ENCODE measurements around the gene RRP9. TPM values are rescaled to one million over a fixed set of nuclear protein-coding genes. Genes with fewer than 3 reads are reported as not detected.

The RRP9 gene
- total RNA-seq, 1 donor from 2014 or later: 19.7 TPM

DNA sequence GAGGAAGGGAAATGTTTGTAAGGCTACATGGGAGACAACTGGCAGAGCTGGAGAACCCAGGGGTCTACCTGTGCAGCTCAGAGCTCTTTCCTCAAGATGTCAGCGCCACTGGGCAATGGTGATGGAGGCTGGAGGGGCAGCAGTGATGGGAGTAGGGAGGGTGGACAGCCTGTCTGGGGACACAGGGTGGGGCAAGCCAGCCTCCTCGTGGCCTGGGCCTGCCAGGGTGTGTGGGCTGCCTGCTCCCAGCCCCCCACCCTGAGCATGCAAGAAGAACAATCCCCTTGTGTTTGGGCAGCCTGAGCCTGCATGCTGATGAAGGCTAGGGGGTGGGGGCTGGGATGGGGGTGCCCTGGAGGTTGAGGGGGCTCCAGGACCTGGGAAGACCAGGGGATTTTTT, 24.3 kb upstream of the RRP9 start:
- TF ChIP-seq CTCF (IDR thresholded peaks at IDR 0.05): no peak
- no peak for DNase-seq (ENCODE audit: low spot score)
- Mint-ChIP-seq H3K4me3 (ENCODE audit: unreplicated experiment) (peak overlapping the region; percentile 77), H3K4me1 (ENCODE audit: low read depth) (peaks cover 29% of the 10 kb centered on the region), H3K9me3 (ENCODE audit: low read depth) (no peaks in the 10 kb centered on the region), H3K36me3 (ENCODE audit: low read depth) (peaks cover 2% of the 10 kb centered on the region), H3K27me3 (ENCODE audit: low read depth) (no peaks in the 10 kb centered on the region), H3K27ac (ENCODE audit: unreplicated experiment) (no peak overlapping the region)

GRCh38 chr3:51964521-51964920, 22.8 kb upstream of the RRP9 start:
- Mint-ChIP-seq H3K27me3 (ENCODE audit: low read depth) (no peaks in the 10 kb centered on the region), H3K36me3 (ENCODE audit: low read depth) (peaks cover 4% of the 10 kb centered on the region), H3K9me3 (ENCODE audit: low read depth) (no peaks in the 10 kb centered on the region), H3K27ac (ENCODE audit: unreplicated experiment) (no peak overlapping the region), H3K4me1 (ENCODE audit: low read depth) (peaks cover 29% of the 10 kb centered on the region), H3K4me3 (ENCODE audit: unreplicated experiment) (no peak overlapping the region)
- TF ChIP-seq CTCF (IDR thresholded peaks at IDR 0.05): no peak
- no peak for DNase-seq (ENCODE audit: low spot score)

GRCh38 chr3:51963951-51964451, 22.3 kb upstream of the RRP9 start:
- H3K36me3 Mint-ChIP-seq (ENCODE audit: low read depth): peaks cover 4% of the 10 kb centered on the region
- no peak overlapping the region for H3K4me3 Mint-ChIP-seq (ENCODE audit: unreplicated experiment)
- no peaks in the 10 kb centered on the region for H3K27me3 Mint-ChIP-seq (ENCODE audit: low read depth)
- peaks cover 27% of the 10 kb centered on the region for H3K4me1 Mint-ChIP-seq (ENCODE audit: low read depth)
- TF ChIP-seq CTCF (IDR thresholded peaks at IDR 0.05): no peak
- H3K27ac Mint-ChIP-seq (ENCODE audit: unreplicated experiment): no peak overlapping the region
- H3K9me3 Mint-ChIP-seq (ENCODE audit: low read depth): no peaks in the 10 kb centered on the region
- no peak for DNase-seq (ENCODE audit: low spot score)

DNA sequence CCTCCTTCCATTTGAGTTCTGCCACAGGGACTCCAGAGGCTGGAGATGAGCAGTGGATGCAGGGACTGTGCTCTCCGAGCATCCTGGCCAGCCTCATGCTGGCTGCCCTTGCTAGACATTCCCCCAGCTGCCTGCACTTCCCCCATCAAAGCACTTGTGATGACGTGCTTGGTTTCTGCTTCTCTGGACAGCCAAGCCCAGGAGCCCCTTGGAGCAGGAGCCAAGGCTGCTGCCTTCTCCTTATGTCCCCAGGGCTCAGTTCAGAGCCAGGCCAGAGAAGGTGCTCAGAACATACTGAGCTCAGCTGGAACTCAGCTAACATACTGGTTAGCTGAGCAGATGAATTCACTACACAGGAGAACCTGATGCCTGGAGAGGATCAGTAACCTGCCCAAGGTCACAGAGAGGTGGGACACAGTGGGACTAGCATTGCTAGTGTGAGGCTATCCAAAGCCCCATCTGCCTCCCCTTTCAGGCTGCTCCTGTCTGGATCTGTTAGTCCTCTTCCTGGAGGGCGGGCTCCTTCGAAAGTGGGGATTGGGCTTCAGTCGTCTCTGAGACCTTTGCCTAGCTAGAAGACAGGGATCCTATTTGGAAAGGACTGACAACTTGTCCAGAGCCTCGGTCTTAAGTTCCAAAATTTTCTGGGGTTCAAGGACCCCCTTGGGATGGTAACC, 21.3 kb upstream of the RRP9 start:
- H3K9me3 Mint-ChIP-seq (ENCODE audit: low read depth): no peaks in the 10 kb centered on the region
- peaks cover 22% of the 10 kb centered on the region for H3K4me1 Mint-ChIP-seq (ENCODE audit: low read depth)
- DNase-seq (ENCODE audit: low spot score): no peak
- no peak overlapping the region for H3K4me3 Mint-ChIP-seq (ENCODE audit: unreplicated experiment)
- H3K27ac Mint-ChIP-seq (ENCODE audit: unreplicated experiment): no peak overlapping the region
- H3K36me3 Mint-ChIP-seq (ENCODE audit: low read depth): peaks cover 7% of the 10 kb centered on the region
- no peaks in the 10 kb centered on the region for H3K27me3 Mint-ChIP-seq (ENCODE audit: low read depth)
- no peak for TF ChIP-seq CTCF (IDR thresholded peaks at IDR 0.05)

DNA sequence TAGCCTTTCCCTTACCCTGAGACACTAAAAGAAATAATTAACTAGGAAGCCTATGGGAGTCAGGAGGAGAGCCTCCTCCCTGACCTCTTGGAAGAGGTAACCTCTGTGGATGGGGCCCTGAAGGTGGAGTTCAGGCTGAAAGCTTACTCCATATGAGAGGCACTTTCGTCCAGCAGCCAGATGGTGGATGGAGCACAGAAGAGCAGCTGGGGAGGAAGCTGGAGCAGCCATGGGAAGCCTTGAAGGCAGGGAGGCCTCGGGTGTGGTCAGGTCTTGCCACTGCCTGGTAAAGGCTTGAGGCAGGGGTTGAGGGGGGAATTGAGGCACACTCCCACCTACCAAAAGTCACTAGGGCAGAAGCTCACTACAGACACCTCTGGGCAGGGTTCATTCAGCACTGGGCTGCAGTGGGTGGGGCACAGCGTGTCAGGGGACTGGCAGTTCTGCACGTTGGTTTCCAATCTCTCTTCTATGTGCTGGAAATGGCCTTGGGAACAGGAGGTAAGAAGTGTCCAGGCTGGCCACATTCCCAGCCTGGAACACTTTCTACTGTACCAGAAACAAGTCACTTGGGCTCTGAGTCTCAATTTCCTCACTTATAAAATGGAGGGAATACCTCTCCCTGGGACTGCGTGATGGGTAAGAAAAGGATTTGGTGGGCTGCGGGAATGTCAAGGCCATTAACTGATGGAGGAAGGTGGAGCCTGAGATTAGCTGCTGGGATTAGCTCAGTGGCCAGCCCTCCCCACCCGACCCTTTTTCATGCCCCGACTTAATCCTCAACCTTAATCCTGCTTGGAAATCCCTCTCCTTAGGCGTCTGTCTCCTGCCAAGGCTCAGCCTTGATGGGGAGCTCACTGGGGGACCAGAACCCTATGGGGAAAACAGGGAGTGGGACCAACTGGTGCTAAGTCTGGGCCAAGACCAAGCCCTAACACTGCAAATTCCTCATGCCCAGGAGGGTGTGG, 20.2 kb upstream of the RRP9 start:
- no peak for DNase-seq (ENCODE audit: low spot score)
- Mint-ChIP-seq H3K36me3 (ENCODE audit: low read depth) (peaks cover 7% of the 10 kb centered on the region), H3K9me3 (ENCODE audit: low read depth) (no peaks in the 10 kb centered on the region), H3K27ac (ENCODE audit: unreplicated experiment) (no peak overlapping the region), H3K4me1 (ENCODE audit: low read depth) (peaks cover 20% of the 10 kb centered on the region), H3K27me3 (ENCODE audit: low read depth) (no peaks in the 10 kb centered on the region), H3K4me3 (ENCODE audit: unreplicated experiment) (no peak overlapping the region)
- TF ChIP-seq CTCF (IDR thresholded peaks at IDR 0.05): no peak

Data from chondrocyte (in vitro differentiated cells).